ENCODE results near the gene ATXN7L2. TPM values are rescaled to one million over a fixed set of nuclear protein-coding genes. Genes with fewer than 3 reads are reported as not detected.

Gene ATXN7L2
- total RNA-seq, 1 donor from 2014 or later, result 10.5 TPM

DNA sequence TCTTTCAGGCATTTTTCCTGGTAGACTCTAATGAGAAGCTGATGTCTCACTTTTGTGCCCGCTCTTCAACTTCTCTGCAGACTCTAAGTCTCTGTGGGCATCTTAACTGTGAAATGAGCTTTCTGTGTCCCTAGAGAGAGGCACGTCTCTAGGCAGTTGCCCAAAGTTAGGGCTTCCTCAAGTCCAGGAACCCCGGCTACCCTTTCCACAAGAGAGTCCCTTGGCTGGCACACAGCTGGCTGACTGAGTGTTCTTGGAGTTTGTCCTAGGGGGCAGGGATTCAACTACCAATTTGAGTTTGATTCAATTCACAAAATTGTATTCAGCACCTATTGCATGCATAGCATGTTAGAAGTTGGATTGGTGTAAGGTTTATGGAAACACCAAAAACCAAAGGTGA lies 57.4 kb downstream of the ATXN7L2 start:
- intact Hi-C loops (cut with micrococcal nuclease), result no loop called here

Other genes with a start within 250 kb of the ATXN7L2 start
- 3.7 TPM in 2 replicates for gene CELSR2, start 234.4 kb upstream of the ATXN7L2 start, total RNA-seq
- 19.5 and 21.5 TPM in 2 replicates for gene PSRC1, start 200.8 kb upstream of the ATXN7L2 start, total RNA-seq
- not detected in 2 replicates for gene MYBPHL, start 176.9 kb upstream of the ATXN7L2 start, total RNA-seq
- gene SORT1, start 86.0 kb upstream of the ATXN7L2 start, total RNA-seq, result 5.8 and 6.2 TPM in 2 replicates
- 201 and 210 TPM in 2 replicates for gene PSMA5, start 57.5 kb upstream of the ATXN7L2 start, total RNA-seq
- gene SYPL2, start 17.4 kb upstream of the ATXN7L2 start, total RNA-seq, result not detected in 2 replicates
- 16.6 and 18.3 TPM in 2 replicates for gene CYB561D1, start 10.2 kb downstream of the ATXN7L2 start, total RNA-seq
- 1.6 and 1.9 TPM in 2 replicates for gene AMIGO1, start 25.8 kb downstream of the ATXN7L2 start, total RNA-seq
- 0.20 and 0.57 TPM in 2 replicates for gene GPR61, start 56.0 kb downstream of the ATXN7L2 start, total RNA-seq
- 9.5 and 9.6 TPM in 2 replicates for gene GNAI3, start 64.7 kb downstream of the ATXN7L2 start, total RNA-seq
- not detected in 2 replicates for gene GNAT2, start 135.7 kb downstream of the ATXN7L2 start, total RNA-seq
- 78.9 and 91.8 TPM in 2 replicates for gene AMPD2, start 135.9 kb downstream of the ATXN7L2 start, total RNA-seq
- 22.9 and 23.3 TPM in 2 replicates for gene GSTM4, start 172.2 kb downstream of the ATXN7L2 start, total RNA-seq
- 42.2 and 44.3 TPM in 2 replicates for gene GSTM2, start 184.2 kb downstream of the ATXN7L2 start, total RNA-seq
- 91.4 and 97.0 TPM in 2 replicates for gene GSTM1, start 203.9 kb downstream of the ATXN7L2 start, total RNA-seq
- gene GSTM5, start 228.3 kb downstream of the ATXN7L2 start, total RNA-seq, result 0.14 and 0.18 TPM in 2 replicates

Data from T-helper 2 cell treated with Interferon-gamma antibody and Interleukin-4, amounts not matched to agents 100 ng/mL and 5 ng/mL, for 36 hours (primary cell).